Liver (tissue), 9 donors: Measurements from ENCODE around the gene AGTPBP1. TPM values are rescaled to one million over a fixed set of nuclear protein-coding genes. Genes with fewer than 3 reads are reported as not detected.

Experiments used
- DNase-seq: peaks from one replicate; pipeline ENCODE4 v3.0.0-alpha.2; 2017; ENCODE audit warnings: low spot score
- H3K27ac ChIP-seq, 2 donors: one replicate each; pipeline ENCODE4 v1.7.0; 2013; ENCODE audit warnings: inconsistent platforms in 2 of 2, low read length in 2 of 2, control low read depth in 1 of 2, low read depth in 1 of 2, mild to moderate bottlenecking in 1 of 2
- H3K27me3 ChIP-seq, 4 donors: one replicate each; pipeline versions ENCODE4 v1.6.1 to v1.7.0; 2013; ENCODE audit warnings: low read length in 3 of 4, inconsistent platforms in 1 of 4, mild to moderate bottlenecking in 1 of 4, moderate library complexity in 1 of 4; ENCODE audit not compliant: control insufficient read depth in 4 of 4, insufficient read depth in 4 of 4
- H3K36me3 ChIP-seq, 4 donors: one replicate each; pipeline versions ENCODE4 v1.6.1 to v1.7.0; 2013; ENCODE audit warnings: low read length in 3 of 4, mild to moderate bottlenecking in 3 of 4, low read depth in 1 of 4, moderate library complexity in 1 of 4; ENCODE audit not compliant: control insufficient read depth in 4 of 4, insufficient read depth in 3 of 4
- H3K4me1 ChIP-seq, 4 donors: one replicate each; pipeline versions ENCODE4 v1.6.1 to v1.7.0; 2013; ENCODE audit warnings: low read length in 3 of 4, mild to moderate bottlenecking in 3 of 4, moderate library complexity in 1 of 4; ENCODE audit not compliant: control insufficient read depth in 4 of 4, insufficient read depth in 4 of 4
- H3K4me3 ChIP-seq, 3 donors: one replicate each; pipeline versions ENCODE4 v1.6.1 to v1.7.0; 2013; ENCODE audit warnings: low read length in 3 of 3, control low read depth in 1 of 3, low read depth in 1 of 3, mild to moderate bottlenecking in 1 of 3
- H3K9ac ChIP-seq, 2 donors: one replicate each; pipeline ENCODE4 v1.7.0; 2013; ENCODE audit warnings: low read length in 2 of 2, mild to moderate bottlenecking in 2 of 2, moderate library complexity in 2 of 2, control low read depth in 1 of 2, low read depth in 1 of 2
- H3K9me3 ChIP-seq, 4 donors: one replicate each; pipeline versions ENCODE4 v1.6.1 to v1.7.0; 2013; ENCODE audit warnings: low read length in 3 of 4; ENCODE audit not compliant: control insufficient read depth in 4 of 4
- ATF3 ChIP-seq: IDR thresholded peaks from 2 replicates; pipeline ENCODE4 v1.6.1; 2016; ENCODE audit warnings: antibody characterized with exemption
- CTCF ChIP-seq: fragments of 150-350 bp; IDR thresholded peaks from 2 replicates; pipeline ENCODE4 v1.5.1; 2017; ENCODE audit warnings: improper control_type of control experiment, low read depth, low read length; ENCODE audit not compliant: missing input control
- EGR1 ChIP-seq, 2 donors: IDR thresholded peaks; 2 replicates each; pipeline ENCODE4 v1.6.1; 2016 to 2018; ENCODE audit warnings: antibody characterized with exemption in 2 of 2, low read depth in 2 of 2
- FOXA1 ChIP-seq: IDR thresholded peaks from 2 replicates; pipeline ENCODE4 v1.6.1; 2016; ENCODE audit warnings: antibody characterized with exemption
- FOXA2 ChIP-seq: IDR thresholded peaks from 2 replicates; pipeline ENCODE4 v1.6.1; 2016; ENCODE audit warnings: antibody characterized with exemption
- GABPA ChIP-seq, 2 donors: IDR thresholded peaks in 1 of 2; conservative IDR thresholded peaks in 1 of 2; 2 replicates each; pipeline ENCODE4 v1.6.1; 2016; ENCODE audit warnings: antibody characterized with exemption in 2 of 2, mild to moderate bottlenecking in 1 of 2, moderate library complexity in 1 of 2
- HNF4A ChIP-seq, 2 donors: conservative IDR thresholded peaks; 2 replicates each; pipeline ENCODE4 v1.6.1; 2016; ENCODE audit warnings: antibody characterized with exemption in 2 of 2, mild to moderate bottlenecking in 2 of 2
- HNF4G ChIP-seq: IDR thresholded peaks from 2 replicates; pipeline ENCODE4 v1.6.1; 2016; ENCODE audit warnings: antibody characterized with exemption
- JUND ChIP-seq, 2 donors: IDR thresholded peaks; 2 replicates each; pipeline ENCODE4 v1.6.1; 2016; ENCODE audit warnings: antibody characterized with exemption in 2 of 2
- MAX ChIP-seq: IDR thresholded peaks from 2 replicates; pipeline ENCODE4 v1.6.1; 2016; ENCODE audit warnings: antibody characterized with exemption
- NR2F2 ChIP-seq: IDR thresholded peaks from 2 replicates; pipeline ENCODE4 v1.6.1; 2016; ENCODE audit warnings: antibody characterized with exemption
- RAD21 ChIP-seq, 2 donors: IDR thresholded peaks; 2 replicates each; pipeline ENCODE4 v1.6.1; 2016; ENCODE audit warnings: antibody characterized with exemption in 2 of 2, mild to moderate bottlenecking in 2 of 2
- REST ChIP-seq: IDR thresholded peaks from 2 replicates; pipeline ENCODE4 v1.6.1; 2016; ENCODE audit warnings: antibody characterized with exemption, mild to moderate bottlenecking
- RXRA ChIP-seq, 2 donors: IDR thresholded peaks; 2 replicates each; pipeline ENCODE4 v1.6.1; 2017 to 2018; ENCODE audit warnings: antibody characterized with exemption in 2 of 2, mild to moderate bottlenecking in 1 of 2
- SP1 ChIP-seq: IDR thresholded peaks from 2 replicates; pipeline ENCODE4 v1.6.1; 2018; ENCODE audit warnings: antibody characterized with exemption, mild to moderate bottlenecking
- TAF1 ChIP-seq: conservative IDR thresholded peaks from 2 replicates; pipeline ENCODE4 v1.6.1; 2016; ENCODE audit warnings: antibody characterized with exemption, mild to moderate bottlenecking
- YY1 ChIP-seq: IDR thresholded peaks from 2 replicates; pipeline ENCODE4 v1.6.1; 2016; ENCODE audit warnings: antibody characterized with exemption, mild to moderate bottlenecking
- ZBTB33 ChIP-seq: IDR thresholded peaks from 2 replicates; pipeline ENCODE4 v1.6.1; 2016; ENCODE audit warnings: antibody characterized with exemption
- WGBS: extraction: QIAGEN DNeasy Blood & Tissue Kit; methylation state at CpG from one replicate; pipeline ENCODE4 v1.1.7; 2013; 5-methylcytosine and 5-hydroxymethylcytosine counted together
- polyA plus RNA-seq, 2 donors: library from polyadenylated mRNA; stranded (reverse) in 1 of 2; unstranded in 1 of 2; fragments of 200-250 nt in 1 of 2; fragments of >200 nt in 1 of 2; fragmentation: Nextera tagmentation in 1 of 2; extraction: Ambion mirVana in 1 of 2; gene quantifications; one replicate each; pipeline versions ENCODE4 v1.2.1 to v1.2.3, GENCODE V29; 2013 to 2015
- total RNA-seq, 2 donors: library from RNA; depleted of rRNA; stranded (reverse); fragments of >200 nt; gene quantifications; one replicate each; pipeline ENCODE4 v1.2.3, GENCODE V29; 2014
- donor health status: healthy.
- donor health status: healthy.
- donor health status: healthy.
- donor health status: healthy.
- donor health status: healthy.

The AGTPBP1 gene
- total and polyA plus RNA-seq, 4 donors = 2.1 to 14.4 (median 5.7) TPM

- DNase-seq = no peak
- Histone ChIP-seq H3K4me3 (peak overlapping the region in 2 of 3 donors; percentile 6 to 31), H3K9me3 (peaks cover 0 to 5% (median 0%) of the 10 kb centered on the region in 4 donors), H3K36me3 (no peaks in the 10 kb centered on the region), H3K27ac (peak overlapping the region in 1 of 2 donors; percentile 35), H3K9ac (no peak overlapping the region), H3K4me1 (peaks cover 0 to 4% (median under 1%) of the 10 kb centered on the region in 4 donors), H3K27me3 (peaks cover 0 to 2% (median under 1%) of the 10 kb centered on the region in 4 donors)
- no peak for TF ChIP-seq NR2F2
- no peak for TF ChIP-seq CTCF
- TF ChIP-seq FOXA2 = no peak
- no peak for TF ChIP-seq TAF1
- no peak for TF ChIP-seq JUND (IDR thresholded peaks at IDR 0.05)
- TF ChIP-seq EGR1 (IDR thresholded peaks at IDR 0.05; ENCODE audit: low read depth in 2 of 2) = no peak
- TF ChIP-seq HNF4A (conservative IDR thresholded peaks at IDR 0.05) = no peak
- no peak for TF ChIP-seq RAD21 (IDR thresholded peaks at IDR 0.05)
- no peak for TF ChIP-seq FOXA1
- no peak for TF ChIP-seq MAX
- no peak for TF ChIP-seq YY1
- TF ChIP-seq REST = no peak
- no peak for TF ChIP-seq ZBTB33
- TF ChIP-seq SP1 = no peak
- no peak for TF ChIP-seq HNF4G
- TF ChIP-seq RXRA (IDR thresholded peaks at IDR 0.05) = no peak
- no peak for TF ChIP-seq GABPA (IDR thresholded peaks at IDR 0.05 in 1 of 2, conservative IDR thresholded peaks at IDR 0.05 in 1 of 2)
- no peak for TF ChIP-seq ATF3
- 5% methylated on average over 55 of the region's 55 CpGs for WGBS
Observed at GRCh38 chr9:85522459-85523092, 219.2 kb downstream of the AGTPBP1 start.
